GM23248 (cell line): ENCODE data around the gene BPIFB6. TPM values are rescaled to one million over a fixed set of nuclear protein-coding genes. Genes with fewer than 3 reads are reported as not detected.

Experiments
- DNase-seq: peaks from one replicate; pipeline ENCODE4 v3.0.0-alpha.2; 2015
- H2AFZ ChIP-seq: fragments of 200-600 bp; sonication (generic); 2 replicates; pipeline ENCODE4 v1.6.1; 2016; ENCODE audit warnings: antibody characterized with exemption
- H3F3A ChIP-seq: fragments of 200-600 bp; sonication (generic); 2 replicates; pipeline ENCODE4 v1.6.1; 2016; ENCODE audit warnings: mild to moderate bottlenecking, antibody characterized with exemption, mixed run types; ENCODE audit not compliant: insufficient read depth
- H3K27ac ChIP-seq: fragments of 200-600 bp; sonication (generic); 2 replicates; pipeline ENCODE4 v1.5.1; 2016; ENCODE audit warnings: mild to moderate bottlenecking
- H3K27me3 ChIP-seq: fragments of 200-600 bp; sonication (generic); replicated peaks from 2 replicates; pipeline ENCODE4 v1.6.1; 2016; ENCODE audit warnings: mild to moderate bottlenecking; ENCODE audit not compliant: insufficient read depth
- H3K36me3 ChIP-seq: fragments of 200-600 bp; sonication (generic); 2 replicates; pipeline ENCODE4 v1.6.1; 2016; ENCODE audit warnings: low read depth, mild to moderate bottlenecking
- H3K4me1 ChIP-seq: fragments of 200-600 bp; sonication (generic); 2 replicates; pipeline ENCODE4 v1.6.1; 2016; ENCODE audit warnings: mild to moderate bottlenecking; ENCODE audit not compliant: insufficient read depth
- H3K4me2 ChIP-seq: fragments of 200-600 bp; sonication (generic); one replicate; pipeline ENCODE4 v1.6.1; 2016; ENCODE audit warnings: mild to moderate bottlenecking; ENCODE audit not compliant: unreplicated experiment
- H3K4me3 ChIP-seq: fragments of 200-600 bp; sonication (generic); 2 replicates; pipeline ENCODE4 v1.5.1; 2016; ENCODE audit warnings: mild to moderate bottlenecking
- H3K79me2 ChIP-seq: fragments of 200-600 bp; sonication (generic); 2 replicates; pipeline ENCODE4 v1.6.1; 2016; ENCODE audit warnings: mild to moderate bottlenecking; ENCODE audit not compliant: insufficient read depth
- H3K9ac ChIP-seq: fragments of 200-600 bp; sonication (generic); 2 replicates; pipeline ENCODE4 v1.6.1; 2016; ENCODE audit warnings: mild to moderate bottlenecking
- H3K9me2 ChIP-seq: fragments of 200-600 bp; sonication (generic); 2 replicates; pipeline ENCODE4 v1.6.1; 2016; ENCODE audit warnings: mixed run types, mild to moderate bottlenecking, moderate library complexity; ENCODE audit not compliant: insufficient read depth
- H3K9me3 ChIP-seq: fragments of 200-600 bp; sonication (generic); one replicate; pipeline ENCODE4 v1.6.1; 2017; ENCODE audit warnings: low read depth
- H4K20me1 ChIP-seq: fragments of 200-600 bp; sonication (generic); 2 replicates; pipeline ENCODE4 v1.6.0; 2016; ENCODE audit not compliant: insufficient read depth
- EZH2 ChIP-seq: fragments of 200-600 bp; sonication (generic); IDR thresholded peaks from 2 replicates; pipeline ENCODE4 v1.6.1; 2018; ENCODE audit warnings: antibody characterized with exemption, mild to moderate bottlenecking; ENCODE audit not compliant: insufficient read depth, poor library complexity, severe bottlenecking
- EZH2phosphoT487 ChIP-seq: fragments of 200-600 bp; sonication (generic); IDR thresholded peaks from 2 replicates; pipeline ENCODE4 v1.6.1; 2018; ENCODE audit warnings: antibody characterized with exemption, moderate library complexity, mild to moderate bottlenecking, low read depth; ENCODE audit not compliant: insufficient read depth
- WGBS, 2 experiments: methylation state at CpG; one replicate each; pipeline ENCODE4 v1.1.6; 2015 to 2017; ENCODE audit warnings: low lambda C conversion rate in 2 of 2, low coverage in 1 of 2; ENCODE audit errors: missing lambda C conversion rate in 2 of 2; 5-methylcytosine and 5-hydroxymethylcytosine counted together
- in situ Hi-C: fragments of 300-500 bp; cut with MboI; formaldehyde crosslinking; loops from 2 replicates; pipeline ENCODE4 v1.15.0; 2020
- polyA plus RNA-seq: library from polyadenylated mRNA; unstranded; fragments of >200 nt; fragmentation: Nextera tagmentation; extraction: Ambion mirVana; gene quantifications from 2 replicates; pipeline ENCODE4 v1.2.1, GENCODE V29; 2016
- total RNA-seq: library from RNA; depleted of rRNA; stranded (reverse); fragments of >200 nt; shearing (Covaris generic); gene quantifications from 2 replicates; pipeline ENCODE4 v1.2.3, GENCODE V29; 2014

The BPIFB6 gene
- total and polyA plus RNA-seq, 2 experiments from 2014 or later = not detected

- Histone ChIP-seq H3K27ac (no peak overlapping the region), H3K79me2 (no peaks in the 10 kb centered on the region), H3K9me3 (no peaks in the 10 kb centered on the region), H4K20me1 (no peaks in the 10 kb centered on the region), H3K4me2 (no peak overlapping the region), H3K36me3 (no peaks in the 10 kb centered on the region), H3K9me2 (no peaks in the 10 kb centered on the region), H3K4me1 (no peaks in the 10 kb centered on the region), H2AFZ (no peak overlapping the region), H3F3A (no peaks in the 10 kb centered on the region), H3K4me3 (no peak overlapping the region), H3K9ac (no peak overlapping the region), H3K27me3 (no peaks in the 10 kb centered on the region; the same call in 1 of the 2 replicates)
- DNase-seq = no peak
- no peak for TF ChIP-seq EZH2phosphoT487
- TF ChIP-seq EZH2 = no peak
- 31 to 37% methylated on average over 9 of the region's 9 CpGs for WGBS, 2 experiments
- in situ Hi-C loops = no loop called here
Measured at GRCh38 chr20:32984631-32985354, 46.7 kb upstream of the BPIFB6 start.

GRCh38 chr20:32985596-32985995 is 45.9 kb upstream of the BPIFB6 start:
- in situ Hi-C loops = no loop called here
- no peaks in the 10 kb centered on the region for H3K36me3 ChIP-seq
- H3K9me3 ChIP-seq = no peaks in the 10 kb centered on the region
- H3K4me3 ChIP-seq = no peak overlapping the region
- H3K79me2 ChIP-seq = no peaks in the 10 kb centered on the region
- H4K20me1 ChIP-seq = no peaks in the 10 kb centered on the region
- H2AFZ ChIP-seq = no peak overlapping the region
- no peak overlapping the region for H3K27ac ChIP-seq
- no peak overlapping the region for H3K9ac ChIP-seq
- H3F3A ChIP-seq = no peaks in the 10 kb centered on the region
- 58 to 69% methylated on average over 5 to 6 of the region's 6 CpGs for WGBS, 2 experiments
- H3K9me2 ChIP-seq = no peaks in the 10 kb centered on the region
- no peaks in the 10 kb centered on the region for H3K4me1 ChIP-seq
- H3K4me2 ChIP-seq = no peak overlapping the region
- no peak for TF ChIP-seq EZH2phosphoT487
- no peak for TF ChIP-seq EZH2
- H3K27me3 ChIP-seq = peaks cover 4% of the 10 kb centered on the region; the same call in 1 of the 2 replicates
- no peak for DNase-seq

GRCh38 chr20:32986331-32986966 is 45.0 kb upstream of the BPIFB6 start:
- no peaks in the 10 kb centered on the region for H3K9me2 ChIP-seq
- no peak overlapping the region for H3K4me2 ChIP-seq
- no peaks in the 10 kb centered on the region for H3K4me1 ChIP-seq
- H4K20me1 ChIP-seq = no peaks in the 10 kb centered on the region
- WGBS, 2 experiments = 22 to 26% methylated on average over 14 to 18 of the region's 18 CpGs
- no peaks in the 10 kb centered on the region for H3F3A ChIP-seq
- H3K79me2 ChIP-seq = no peaks in the 10 kb centered on the region
- H2AFZ ChIP-seq = no peak overlapping the region
- no peak overlapping the region for H3K4me3 ChIP-seq
- no peak overlapping the region for H3K9ac ChIP-seq
- no peaks in the 10 kb centered on the region for H3K9me3 ChIP-seq
- TF ChIP-seq EZH2phosphoT487 (no peak), EZH2 (no peak)
- no peaks in the 10 kb centered on the region for H3K36me3 ChIP-seq
- H3K27ac ChIP-seq = no peak overlapping the region
- in situ Hi-C loops = no loop called here
- DNase-seq = no peak
- peaks cover 12% of the 10 kb centered on the region; the same call in 1 of the 2 replicates for H3K27me3 ChIP-seq

- Histone ChIP-seq H3K9me3 (no peaks in the 10 kb centered on the region), H3K79me2 (no peaks in the 10 kb centered on the region), H3K4me1 (no peaks in the 10 kb centered on the region), H3K27ac (no peak overlapping the region), H3K9ac (no peak overlapping the region), H3F3A (no peaks in the 10 kb centered on the region), H3K9me2 (no peaks in the 10 kb centered on the region), H3K4me2 (no peak overlapping the region), H3K36me3 (no peaks in the 10 kb centered on the region), H4K20me1 (no peaks in the 10 kb centered on the region), H3K4me3 (no peak overlapping the region), H2AFZ (no peak overlapping the region), H3K27me3 (peaks cover 17% of the 10 kb centered on the region)
- TF ChIP-seq EZH2phosphoT487 (no peak), EZH2 (no peak)
- DNase-seq = no peak
- 30 to 41% methylated on average over 5 to 11 of the region's 11 CpGs for WGBS, 2 experiments
- in situ Hi-C loops = no loop called here
Measured at GRCh38 chr20:32987044-32987825, 44.2 kb upstream of the BPIFB6 start.
